HG03378 (cell line): ENCODE results near the gene ZFYVE21.
"Not testable (repeated sequence)": the region's sequence is repeated elsewhere in the genome, so short reads cannot be mapped to it uniquely, and the experiment has no call there.

Source experiments
- ATAC-seq: cut with Tn5 transposase; IDR thresholded peaks from one replicate; pipeline ENCODE4 v1.9.1; 2021; ENCODE audit warnings: mild to moderate bottlenecking, moderate library complexity; ENCODE audit not compliant: unreplicated experiment

Gene ZFYVE21

GRCh38 chr14:103758059-103758776 lies 42.6 kb downstream of the ZFYVE21 start:
- no peak for ATAC-seq

- no peak for ATAC-seq
These were observed 46.4 kb downstream of the ZFYVE21 start for GRCh38 chr14:103762036-103762435.

- no peak for ATAC-seq
These were observed 46.9 kb downstream of the ZFYVE21 start for GRCh38 chr14:103762541-103762940.

GRCh38 chr14:103763730-103764488 lies 48.3 kb downstream of the ZFYVE21 start:
- no peak for ATAC-seq

GRCh38 chr14:103765526-103765925 lies 49.9 kb downstream of the ZFYVE21 start:
- no peak for ATAC-seq

GRCh38 chr14:103767336-103767894 lies 51.8 kb downstream of the ZFYVE21 start:
- no peak for ATAC-seq

- no peak for ATAC-seq
These were observed 54.9 kb downstream of the ZFYVE21 start for GRCh38 chr14:103770500-103770899.

- no peak for ATAC-seq
These were observed 55.3 kb downstream of the ZFYVE21 start for GRCh38 chr14:103770902-103771301.

- ATAC-seq: no peak
These were observed 56.6 kb downstream of the ZFYVE21 start for GRCh38 chr14:103772078-103772712.

- no peak for ATAC-seq
These were observed 57.9 kb downstream of the ZFYVE21 start for GRCh38 chr14:103773521-103773920.

GRCh38 chr14:103775506-103775905 lies 59.9 kb downstream of the ZFYVE21 start:
- no peak for ATAC-seq

GRCh38 chr14:103776319-103776718 lies 60.7 kb downstream of the ZFYVE21 start:
- ATAC-seq: not testable (repeated sequence)

- ATAC-seq: no peak
These were observed 66.8 kb downstream of the ZFYVE21 start for GRCh38 chr14:103782376-103782775.
